Neural progenitor cell (in vitro differentiated cells): Measurements from ENCODE around the gene SUN1.

Experiments used
- EZH2 ChIP-seq: fragments of 200-600 bp; sonication (generic); IDR thresholded peaks from 2 replicates; pipeline ENCODE4 v1.6.1; 2017; ENCODE audit warnings: antibody characterized with exemption, mild to moderate bottlenecking, moderate library complexity
- TF ChIP-seq, protein P1 (sequence below): fragments of 200-600 bp; sonication (generic); IDR thresholded peaks from 2 replicates; pipeline ENCODE4 v1.5.1; 2017; ENCODE audit warnings: antibody characterized with exemption, mild to moderate bottlenecking

GRCh38 chr7:859359-860030 is 27.2 kb downstream of the SUN1 start:
- TF ChIP-seq, protein P1, sequence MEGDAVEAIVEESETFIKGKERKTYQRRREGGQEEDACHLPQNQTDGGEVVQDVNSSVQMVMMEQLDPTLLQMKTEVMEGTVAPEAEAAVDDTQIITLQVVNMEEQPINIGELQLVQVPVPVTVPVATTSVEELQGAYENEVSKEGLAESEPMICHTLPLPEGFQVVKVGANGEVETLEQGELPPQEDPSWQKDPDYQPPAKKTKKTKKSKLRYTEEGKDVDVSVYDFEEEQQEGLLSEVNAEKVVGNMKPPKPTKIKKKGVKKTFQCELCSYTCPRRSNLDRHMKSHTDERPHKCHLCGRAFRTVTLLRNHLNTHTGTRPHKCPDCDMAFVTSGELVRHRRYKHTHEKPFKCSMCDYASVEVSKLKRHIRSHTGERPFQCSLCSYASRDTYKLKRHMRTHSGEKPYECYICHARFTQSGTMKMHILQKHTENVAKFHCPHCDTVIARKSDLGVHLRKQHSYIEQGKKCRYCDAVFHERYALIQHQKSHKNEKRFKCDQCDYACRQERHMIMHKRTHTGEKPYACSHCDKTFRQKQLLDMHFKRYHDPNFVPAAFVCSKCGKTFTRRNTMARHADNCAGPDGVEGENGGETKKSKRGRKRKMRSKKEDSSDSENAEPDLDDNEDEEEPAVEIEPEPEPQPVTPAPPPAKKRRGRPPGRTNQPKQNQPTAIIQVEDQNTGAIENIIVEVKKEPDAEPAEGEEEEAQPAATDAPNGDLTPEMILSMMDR = no peak
- TF ChIP-seq EZH2 = no peak
